Sigmoid colon (tissue), 7 donors: ENCODE results near the gene SLC8A2. TPM values are rescaled to one million over a fixed set of nuclear protein-coding genes. Genes with fewer than 3 reads are reported as not detected.
A peak's percentile ranks its signal among the peaks of the same experiment; 100 is the strongest.

Source experiments
- DNase-seq: peaks from one replicate; pipeline ENCODE4 v3.0.0-alpha.2; 2019
- H3K27ac ChIP-seq, 4 donors: fragments of 200-600 bp; sonication (generic); one replicate each; pipeline ENCODE4 v1.5.1; 2016 to 2019; ENCODE audit warnings: mild to moderate bottlenecking in 1 of 4
- H3K27me3 ChIP-seq, 3 donors: fragments of 200-600 bp; sonication (generic); one replicate each; pipeline ENCODE4 v1.5.1; 2019; ENCODE audit warnings: mild to moderate bottlenecking in 1 of 3
- H3K36me3 ChIP-seq, 4 donors: fragments of 200-600 bp; sonication (generic); one replicate each; pipeline ENCODE4 v1.5.1; 2016 to 2019
- H3K4me1 ChIP-seq, 4 donors: fragments of 200-600 bp; sonication (generic); one replicate each; pipeline ENCODE4 v1.5.1; 2017 to 2019
- H3K4me3 ChIP-seq, 4 donors: fragments of 200-600 bp; sonication (generic); one replicate each; pipeline ENCODE4 v1.5.1; 2017 to 2019; ENCODE audit warnings: mild to moderate bottlenecking in 2 of 4, moderate library complexity in 1 of 4
- H3K9me3 ChIP-seq, 4 donors: fragments of 200-600 bp in 3 of 4; sonication (generic) in 3 of 4; one replicate each; pipeline versions ENCODE4 v1.5.1 to v1.6.1; 2013 to 2019
- EP300 ChIP-seq, 4 donors: sonication (generic); formaldehyde crosslinking; IDR thresholded peaks; one replicate each; pipeline ENCODE4 v1.6.1; 2017; ENCODE audit warnings: antibody characterized with exemption in 4 of 4
- POLR2A ChIP-seq, 2 donors: fragments of 450-650 bp; IDR thresholded peaks; one replicate each; pipeline ENCODE4 v1.6.1; 2016; ENCODE audit warnings: antibody characterized with exemption in 2 of 2, mild to moderate bottlenecking in 2 of 2, moderate library complexity in 2 of 2
- POLR2AphosphoS5 ChIP-seq, 4 donors: sonication (generic); formaldehyde crosslinking; IDR thresholded peaks; one replicate each; pipeline ENCODE4 v1.6.1; 2017; ENCODE audit warnings: antibody characterized with exemption in 4 of 4
- WGBS, 2 donors: extraction: QIAGEN DNeasy Blood & Tissue Kit; methylation state at CpG; one replicate each; pipeline ENCODE4 v1.1.7; 2013; 5-methylcytosine and 5-hydroxymethylcytosine counted together
- intact Hi-C: fragments of 100-400 bp; cut with DNase I; formaldehyde crosslinking; loops from one replicate; pipeline ENCODE4 v1.15.1; 2023
- polyA plus RNA-seq, 3 donors: library from polyadenylated mRNA; stranded (reverse); fragments of 200-250 nt; gene quantifications; one replicate each; pipeline ENCODE4 v1.2.3, GENCODE V29; 2013
- total RNA-seq, 4 donors: library from RNA; depleted of rRNA; stranded (reverse); fragments of >200 nt; gene quantifications; one replicate each; pipeline ENCODE4 v1.1.0, GENCODE V29; 2016
- TF ChIP-seq, protein P1 (sequence below), 4 experiments: fragments of 450-650 bp in 3 of 4; fragments of 200-600 bp in 1 of 4; IDR thresholded peaks; one replicate each; pipeline ENCODE4 v1.5.1; 2016 to 2019; ENCODE audit warnings: antibody characterized with exemption in 4 of 4, mild to moderate bottlenecking in 3 of 4, moderate library complexity in 2 of 4
- donor health status: healthy with polysubstance abuse.
- donor health status: Bipolar disorder and iron deficiency.
- donor health status: healthy.

SLC8A2 gene
- total and polyA plus RNA-seq, 7 donors: 1.1 to 39.9 (median 10.0) TPM; not detected in 2

DNA sequence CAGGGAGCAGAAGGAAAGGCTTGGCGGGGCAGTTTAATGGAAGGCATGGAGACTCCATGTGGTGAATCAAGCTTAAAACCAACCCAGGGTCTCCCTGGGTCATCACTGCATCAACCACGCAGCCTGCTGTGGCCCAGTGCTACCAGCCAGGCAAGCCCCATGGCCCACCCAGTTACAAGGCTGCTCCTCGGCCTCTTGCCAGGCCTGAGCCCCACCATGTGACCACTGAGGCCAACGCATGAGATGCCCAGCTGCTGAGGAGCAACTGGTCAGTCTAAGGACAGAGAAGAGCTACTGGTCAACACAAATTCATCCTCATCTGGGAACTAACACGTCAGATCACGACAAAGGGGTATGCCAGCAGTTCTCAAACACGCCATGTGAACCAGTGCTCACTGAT is 27.7 kb upstream of the SLC8A2 start:
- H3K27me3 ChIP-seq: no peaks in the 10 kb centered on the region
- DNase-seq: no peak
- H3K4me3 ChIP-seq: no peak overlapping the region
- H3K4me1 ChIP-seq: peaks cover 0 to 5% (median 2%) of the 10 kb centered on the region in 4 donors
- H3K27ac ChIP-seq: no peak overlapping the region
- intact Hi-C loops: no loop called here
- H3K9me3 ChIP-seq: no peaks in the 10 kb centered on the region
- TF ChIP-seq POLR2AphosphoS5 (IDR thresholded peaks at IDR 0.05) (no peak), EP300 (IDR thresholded peaks at IDR 0.05) (no peak), POLR2A (IDR thresholded peaks at IDR 0.05) (no peak)
- TF ChIP-seq, protein P1, sequence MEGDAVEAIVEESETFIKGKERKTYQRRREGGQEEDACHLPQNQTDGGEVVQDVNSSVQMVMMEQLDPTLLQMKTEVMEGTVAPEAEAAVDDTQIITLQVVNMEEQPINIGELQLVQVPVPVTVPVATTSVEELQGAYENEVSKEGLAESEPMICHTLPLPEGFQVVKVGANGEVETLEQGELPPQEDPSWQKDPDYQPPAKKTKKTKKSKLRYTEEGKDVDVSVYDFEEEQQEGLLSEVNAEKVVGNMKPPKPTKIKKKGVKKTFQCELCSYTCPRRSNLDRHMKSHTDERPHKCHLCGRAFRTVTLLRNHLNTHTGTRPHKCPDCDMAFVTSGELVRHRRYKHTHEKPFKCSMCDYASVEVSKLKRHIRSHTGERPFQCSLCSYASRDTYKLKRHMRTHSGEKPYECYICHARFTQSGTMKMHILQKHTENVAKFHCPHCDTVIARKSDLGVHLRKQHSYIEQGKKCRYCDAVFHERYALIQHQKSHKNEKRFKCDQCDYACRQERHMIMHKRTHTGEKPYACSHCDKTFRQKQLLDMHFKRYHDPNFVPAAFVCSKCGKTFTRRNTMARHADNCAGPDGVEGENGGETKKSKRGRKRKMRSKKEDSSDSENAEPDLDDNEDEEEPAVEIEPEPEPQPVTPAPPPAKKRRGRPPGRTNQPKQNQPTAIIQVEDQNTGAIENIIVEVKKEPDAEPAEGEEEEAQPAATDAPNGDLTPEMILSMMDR (IDR thresholded peaks at IDR 0.05): no peak
- H3K36me3 ChIP-seq: peaks cover 28 to 94% (median 52%) of the 10 kb centered on the region in 4 donors
- 94 to 95% methylated on average over 7 of the region's 7 CpGs for WGBS, 2 donors

DNA sequence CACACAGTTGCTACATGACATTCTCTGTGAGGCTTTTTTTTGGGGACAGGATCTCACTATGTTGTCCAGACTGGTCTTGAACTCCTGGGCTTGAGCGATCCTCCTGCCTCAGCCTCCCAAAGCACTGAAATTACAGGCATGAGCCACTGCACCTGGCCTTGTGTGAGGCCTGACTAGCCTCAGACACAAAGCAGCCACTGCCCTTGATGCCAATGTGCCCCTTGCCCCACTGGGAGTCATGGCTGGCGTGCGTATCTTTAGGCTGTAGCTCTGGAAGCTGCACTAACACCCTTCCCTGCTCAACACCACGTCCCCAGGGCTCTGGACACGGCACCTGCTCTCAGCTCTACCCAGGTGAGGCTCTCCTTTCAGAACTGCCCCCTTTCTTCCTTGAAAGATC is 26.9 kb upstream of the SLC8A2 start:
- H3K4me1 ChIP-seq: peaks cover 0 to 5% (median 2%) of the 10 kb centered on the region in 4 donors
- TF ChIP-seq POLR2A (IDR thresholded peaks at IDR 0.05) (no peak), POLR2AphosphoS5 (IDR thresholded peaks at IDR 0.05) (no peak), EP300 (IDR thresholded peaks at IDR 0.05) (no peak)
- TF ChIP-seq, protein P1 (IDR thresholded peaks at IDR 0.05): no peak
- no peaks in the 10 kb centered on the region for H3K9me3 ChIP-seq
- no peaks in the 10 kb centered on the region for H3K27me3 ChIP-seq
- intact Hi-C loops: no loop called here
- 93 to 94% methylated on average over 5 of the region's 5 CpGs for WGBS, 2 donors
- no peak for DNase-seq
- no peak overlapping the region for H3K27ac ChIP-seq
- no peak overlapping the region for H3K4me3 ChIP-seq
- peaks cover 28 to 94% (median 54%) of the 10 kb centered on the region in 4 donors for H3K36me3 ChIP-seq

DNA sequence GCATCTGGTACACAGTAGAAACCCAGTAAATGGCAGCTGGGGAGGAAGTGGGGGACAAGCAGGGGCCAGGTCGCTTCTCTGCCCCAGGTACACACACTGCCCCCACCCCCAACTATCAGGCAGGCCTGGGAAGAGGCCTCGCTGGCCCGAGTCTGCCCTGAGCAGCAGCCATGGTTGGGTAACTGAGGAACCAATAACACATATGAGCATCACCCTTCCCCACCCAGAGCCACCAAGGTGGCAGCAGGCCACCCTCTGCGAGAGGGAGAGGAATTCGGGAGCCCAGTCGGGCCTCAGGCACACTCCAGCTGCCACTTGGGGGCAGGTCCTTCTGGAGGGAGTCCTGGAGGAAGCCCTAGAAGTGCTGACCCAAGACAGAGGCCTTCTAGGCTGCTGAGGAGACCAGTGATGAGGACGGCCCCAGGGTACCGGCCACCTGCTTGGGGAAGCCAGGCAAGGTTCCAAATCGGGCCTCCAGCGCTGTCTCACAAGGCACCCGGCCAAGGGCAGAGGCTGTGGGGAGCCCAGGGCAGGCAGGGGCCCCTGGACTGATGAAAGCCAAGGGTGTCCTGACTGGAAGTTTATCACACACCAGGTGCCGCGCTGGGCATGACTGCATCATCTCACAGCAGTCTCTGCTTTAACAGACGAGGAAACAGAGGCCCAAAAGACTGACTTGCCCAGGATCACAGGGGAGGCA is 26.3 kb upstream of the SLC8A2 start:
- no peaks in the 10 kb centered on the region for H3K9me3 ChIP-seq
- no peak for TF ChIP-seq POLR2AphosphoS5 (IDR thresholded peaks at IDR 0.05)
- peaks cover 22 to 94% (median 52%) of the 10 kb centered on the region in 4 donors for H3K36me3 ChIP-seq
- no peak overlapping the region for H3K4me3 ChIP-seq
- WGBS, 2 donors: 87 to 91% methylated on average over 14 of the region's 14 CpGs
- no peaks in the 10 kb centered on the region for H3K27me3 ChIP-seq
- H3K27ac ChIP-seq: no peak overlapping the region
- peaks cover 0 to 5% (median 2%) of the 10 kb centered on the region in 4 donors for H3K4me1 ChIP-seq
- intact Hi-C loops: no loop called here
- peak; percentile 62 for DNase-seq

DNA sequence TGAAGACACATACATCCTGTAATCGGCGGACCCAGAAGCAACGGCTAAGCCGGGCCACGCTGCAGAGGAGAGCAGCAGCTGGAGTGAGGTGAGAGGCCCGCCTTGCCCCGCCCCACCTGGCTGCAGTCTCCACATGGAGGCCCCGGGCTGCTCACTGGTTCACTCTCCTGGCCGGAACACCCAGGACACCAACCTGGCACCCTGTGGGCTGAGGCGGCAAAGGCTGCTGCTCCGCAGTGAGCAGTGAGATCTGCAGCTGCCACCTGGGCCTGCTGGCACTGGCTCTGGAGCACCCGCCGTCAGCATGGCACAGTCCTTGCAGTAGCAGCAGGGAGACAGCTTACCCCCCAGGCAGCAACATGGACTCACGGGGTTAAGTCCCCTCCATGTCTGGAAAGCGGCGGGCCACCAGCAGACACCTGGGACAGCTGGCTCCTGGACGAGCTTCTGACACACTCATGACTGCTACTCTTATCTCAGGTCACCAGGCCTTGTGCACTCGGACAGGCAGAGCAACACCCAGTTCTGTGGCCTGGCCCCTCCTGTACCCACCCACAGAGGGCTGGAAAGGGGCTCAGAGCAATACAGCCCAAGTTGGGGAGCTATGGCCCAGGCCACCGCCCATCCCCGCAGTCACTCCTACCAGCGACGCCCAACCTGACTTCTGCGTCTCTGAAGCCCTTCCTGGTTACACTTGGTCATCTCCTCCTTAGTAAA is 25.5 kb upstream of the SLC8A2 start:
- 70 to 81% methylated on average over 23 of the region's 23 CpGs for WGBS, 2 donors
- no peak for TF ChIP-seq POLR2A (IDR thresholded peaks at IDR 0.05)
- TF ChIP-seq, protein P1 (IDR thresholded peaks at IDR 0.05): no peak
- no peak for TF ChIP-seq EP300 (IDR thresholded peaks at IDR 0.05)
- no peak for TF ChIP-seq POLR2AphosphoS5 (IDR thresholded peaks at IDR 0.05)
- Histone ChIP-seq H3K27ac (no peak overlapping the region), H3K27me3 (no peaks in the 10 kb centered on the region), H3K9me3 (no peaks in the 10 kb centered on the region), H3K4me3 (no peak overlapping the region), H3K36me3 (peaks cover 20 to 95% (median 50%) of the 10 kb centered on the region in 4 donors), H3K4me1 (peaks cover 0 to 5% (median 2%) of the 10 kb centered on the region in 4 donors)
- DNase-seq: no peak
- intact Hi-C loops: no loop called here
